ENCODE measurements around the gene PKD2L2.
"Not testable (repeated sequence)": the region's sequence is repeated elsewhere in the genome, so short reads cannot be mapped to it uniquely, and the experiment has no call there.

Gene PKD2L2

DNA sequence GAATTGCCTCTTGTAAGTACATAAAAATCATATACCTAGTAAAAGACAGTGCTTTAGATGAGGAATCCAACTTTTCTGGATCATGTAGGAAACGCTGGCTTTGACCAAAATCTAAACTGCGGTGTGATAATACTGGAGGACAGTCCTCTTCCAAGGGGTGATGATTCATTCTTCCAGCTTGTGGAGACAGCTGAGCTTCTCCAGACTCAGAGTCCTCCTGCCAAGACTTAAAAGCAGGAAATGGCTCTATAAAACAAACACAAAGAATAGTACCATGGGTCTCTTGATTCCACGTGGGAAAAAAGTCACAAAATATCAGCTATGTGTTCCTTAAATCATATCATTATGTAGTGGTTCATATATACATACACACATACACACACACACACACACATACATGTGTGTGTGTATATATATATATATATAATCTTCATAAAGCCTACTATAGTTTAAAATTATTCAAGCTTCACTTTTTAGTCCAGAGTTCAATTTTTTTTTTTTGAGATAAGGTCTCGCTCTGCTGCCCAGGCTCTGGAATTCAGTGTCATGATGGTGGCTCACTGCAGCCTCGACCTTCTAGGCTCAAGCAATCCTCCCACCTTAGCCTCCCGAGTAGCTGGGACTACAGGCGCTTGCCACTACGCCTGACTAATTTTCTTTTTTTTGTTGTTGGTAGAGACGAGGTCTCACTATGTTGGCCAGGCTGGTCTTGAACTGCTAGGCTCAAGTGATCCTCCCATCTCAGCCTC is 65.0 kb downstream of the PKD2L2 start:
- no peak for DNase-seq (ENCODE audit: low read depth in 1 of 2, low spot score in 1 of 2)

DNA sequence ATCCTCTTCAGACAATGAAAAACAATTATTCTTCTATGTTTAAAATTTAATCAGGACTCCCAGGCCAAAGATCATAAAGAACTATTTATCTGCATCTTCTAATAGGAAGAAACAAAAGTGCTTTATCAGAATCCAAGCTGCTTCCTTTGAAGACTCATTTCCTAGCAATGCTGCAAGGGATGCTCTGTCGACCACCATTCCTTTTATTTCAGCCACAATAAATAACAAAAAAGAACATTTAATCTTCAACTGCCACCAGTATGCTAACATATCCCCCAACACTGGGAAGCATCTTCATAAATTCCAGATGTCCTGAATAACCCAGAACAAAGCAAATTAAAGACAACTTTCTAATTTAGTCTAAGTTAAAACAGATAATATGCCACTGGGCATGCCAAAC is 68.7 kb downstream of the PKD2L2 start:
- DNase-seq (ENCODE audit: low read depth in 1 of 2, low spot score in 1 of 2), result no peak

DNA sequence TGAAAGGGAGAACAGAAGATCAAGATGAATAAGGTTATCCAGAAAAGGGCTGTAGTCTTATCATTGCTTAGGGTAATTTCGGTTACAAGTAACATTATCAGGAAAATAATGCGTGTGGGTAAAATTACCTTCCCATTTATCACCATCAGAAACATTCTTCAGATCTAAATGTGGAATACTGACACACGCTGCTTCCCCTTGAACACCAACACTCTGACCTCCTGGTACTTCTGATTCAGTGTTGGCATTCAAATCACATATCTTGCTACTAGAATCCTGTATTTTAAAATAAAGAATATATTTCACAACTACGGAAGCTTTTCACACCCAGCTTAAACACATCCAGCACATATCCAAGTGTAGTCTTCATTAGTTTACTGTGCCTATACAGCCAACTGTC is 70.2 kb downstream of the PKD2L2 start:
- DNase-seq (ENCODE audit: low read depth in 1 of 2, low spot score in 1 of 2), result no peak

DNA sequence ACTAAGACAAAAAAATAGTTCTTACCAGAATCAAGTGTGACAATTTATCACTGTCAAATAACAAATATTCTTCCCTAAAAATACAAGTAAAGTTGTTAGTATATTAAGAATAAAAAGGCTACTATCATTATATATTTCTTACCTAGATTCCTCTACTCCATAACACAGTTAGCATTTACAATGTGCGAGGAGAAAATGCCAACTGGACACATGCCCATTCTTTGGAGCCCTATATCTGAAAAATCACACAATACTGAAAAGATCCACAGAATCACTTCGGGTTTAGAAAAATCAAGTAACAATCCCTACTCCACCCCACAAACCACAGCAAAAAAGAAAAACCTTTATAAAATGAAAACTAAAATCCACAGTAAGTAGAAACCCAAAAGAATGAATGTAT is 70.9 kb downstream of the PKD2L2 start:
- no peak for DNase-seq (ENCODE audit: low read depth in 1 of 2, low spot score in 1 of 2)

DNA sequence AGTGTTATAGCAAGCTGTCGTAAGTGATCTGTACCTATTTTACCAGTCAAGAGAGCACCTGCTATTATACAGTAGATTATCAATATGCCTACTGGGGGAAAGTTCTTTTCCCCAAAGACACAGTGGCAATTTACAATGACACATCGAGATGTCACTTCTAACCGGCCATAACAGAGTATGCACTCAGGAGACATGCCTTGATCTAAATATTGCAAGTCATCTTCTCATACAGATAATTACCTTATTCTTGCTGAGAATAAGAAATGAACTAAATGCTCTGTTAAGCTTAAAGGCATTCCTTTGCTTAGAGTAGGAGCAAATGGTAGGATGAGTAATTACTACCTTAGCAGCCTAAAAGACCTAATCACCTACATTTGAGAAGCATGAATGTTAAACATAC is 71.6 kb downstream of the PKD2L2 start:
- no peak for DNase-seq (ENCODE audit: low read depth in 1 of 2, low spot score in 1 of 2)

DNA sequence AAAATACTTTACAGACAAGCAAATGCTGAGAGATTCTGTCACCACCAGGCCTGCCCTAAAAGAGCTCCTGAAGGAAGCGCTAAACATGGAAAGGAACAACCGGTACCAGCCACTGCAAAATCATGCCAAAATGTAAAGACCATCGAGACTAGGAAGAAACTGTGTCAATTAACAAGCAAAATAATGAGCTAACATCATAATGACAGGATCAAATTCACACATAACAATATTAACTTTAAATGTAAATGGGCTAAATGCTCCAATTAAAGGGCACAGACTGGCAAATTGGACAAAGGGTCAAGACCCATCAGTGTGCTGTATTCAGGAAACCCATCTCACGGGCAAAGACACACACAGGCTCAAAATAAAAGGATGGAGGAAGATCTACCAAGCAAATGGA is 81.1 kb downstream of the PKD2L2 start:
- DNase-seq (ENCODE audit: low read depth in 1 of 2, low spot score in 1 of 2), result not testable (repeated sequence)

DNA sequence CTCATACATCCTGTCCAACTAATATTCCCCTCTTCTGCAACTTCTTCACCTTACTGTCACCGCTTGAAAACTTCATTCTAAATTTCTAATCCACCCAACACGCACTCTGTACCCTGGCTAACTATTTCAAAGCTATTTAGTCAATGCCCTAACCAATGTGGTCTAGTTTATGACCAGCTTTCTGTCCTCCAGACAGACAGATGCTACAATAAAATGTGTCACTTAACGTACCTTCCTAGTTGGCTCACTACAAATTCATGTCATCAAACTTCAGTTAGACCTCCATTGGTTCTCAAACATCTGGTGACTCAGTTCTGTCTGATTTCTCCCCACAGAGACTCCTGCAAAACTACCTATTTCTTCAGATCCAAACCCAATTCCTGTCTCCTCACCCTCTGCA is 86.0 kb downstream of the PKD2L2 start:
- no peak for DNase-seq (ENCODE audit: low read depth in 1 of 2, low spot score in 1 of 2)

DNA sequence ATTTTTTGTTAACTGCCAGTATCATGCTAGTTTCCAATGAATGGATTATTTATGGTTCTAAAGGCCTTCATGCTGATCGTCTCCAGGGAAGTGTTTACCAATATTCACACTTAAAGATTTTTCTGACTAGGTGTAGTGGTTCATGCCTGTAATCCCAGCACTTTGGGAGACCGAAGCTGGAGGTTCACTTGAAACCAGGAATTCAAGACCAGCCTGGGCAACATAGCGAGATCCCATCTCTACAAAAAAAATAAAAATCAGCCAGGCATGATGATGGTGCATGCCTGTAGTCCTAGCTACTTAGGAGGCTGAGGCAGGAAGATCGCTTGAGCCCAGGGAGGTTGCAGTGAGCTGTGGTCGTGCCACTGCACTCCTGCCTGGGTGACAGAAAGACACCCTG is 100.2 kb downstream of the PKD2L2 start:
- DNase-seq (ENCODE audit: low read depth in 1 of 2, low spot score in 1 of 2), result no peak
